Astrocyte of the spinal cord (primary cell): ENCODE data around the gene RPL37A.

ENCODE experiments used
- DNase-seq: peaks from one replicate; pipeline ENCODE4 v3.0.0; 2011; ENCODE audit warnings: low read depth, low spot score
- H3K4me3 ChIP-seq: 2 replicates; pipeline ENCODE4 v1.5.1; 2011; ENCODE audit warnings: low read depth, mild to moderate bottlenecking, low read length, moderate library complexity
- in situ Hi-C: cut with HindIII; loops from 2 replicates; pipeline ENCODE4 v1.10.0; 2017; ENCODE audit warnings: low sequenced_read_pairs
- TF ChIP-seq, protein P1 (sequence below): IDR thresholded peaks from 2 replicates; pipeline ENCODE4 v1.5.1; 2012; ENCODE audit warnings: low read depth, mild to moderate bottlenecking, low read length, inconsistent platforms

The RPL37A gene

DNA sequence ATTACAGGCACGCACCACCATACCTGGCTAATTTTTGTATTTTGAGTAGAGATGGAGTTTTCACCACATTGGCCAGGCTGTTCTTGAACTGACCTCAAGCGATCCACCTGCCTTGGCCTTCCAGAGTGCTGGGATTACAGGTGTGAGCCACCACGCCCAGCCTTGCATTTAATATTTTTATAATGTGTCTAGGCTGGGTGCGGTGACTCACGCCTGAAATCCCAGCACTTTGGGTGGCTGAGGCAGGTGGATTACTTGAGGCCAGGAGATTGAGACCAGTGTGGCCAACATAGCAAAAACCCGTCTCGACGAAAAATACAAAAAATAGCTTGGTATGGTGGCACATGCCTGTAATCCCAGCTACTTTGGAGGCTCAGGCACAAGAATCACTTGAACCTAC lies 3.2 kb downstream of the RPL37A start:
- DNase-seq: no peak
- in situ Hi-C loops: no loop called here
- TF ChIP-seq, protein P1, sequence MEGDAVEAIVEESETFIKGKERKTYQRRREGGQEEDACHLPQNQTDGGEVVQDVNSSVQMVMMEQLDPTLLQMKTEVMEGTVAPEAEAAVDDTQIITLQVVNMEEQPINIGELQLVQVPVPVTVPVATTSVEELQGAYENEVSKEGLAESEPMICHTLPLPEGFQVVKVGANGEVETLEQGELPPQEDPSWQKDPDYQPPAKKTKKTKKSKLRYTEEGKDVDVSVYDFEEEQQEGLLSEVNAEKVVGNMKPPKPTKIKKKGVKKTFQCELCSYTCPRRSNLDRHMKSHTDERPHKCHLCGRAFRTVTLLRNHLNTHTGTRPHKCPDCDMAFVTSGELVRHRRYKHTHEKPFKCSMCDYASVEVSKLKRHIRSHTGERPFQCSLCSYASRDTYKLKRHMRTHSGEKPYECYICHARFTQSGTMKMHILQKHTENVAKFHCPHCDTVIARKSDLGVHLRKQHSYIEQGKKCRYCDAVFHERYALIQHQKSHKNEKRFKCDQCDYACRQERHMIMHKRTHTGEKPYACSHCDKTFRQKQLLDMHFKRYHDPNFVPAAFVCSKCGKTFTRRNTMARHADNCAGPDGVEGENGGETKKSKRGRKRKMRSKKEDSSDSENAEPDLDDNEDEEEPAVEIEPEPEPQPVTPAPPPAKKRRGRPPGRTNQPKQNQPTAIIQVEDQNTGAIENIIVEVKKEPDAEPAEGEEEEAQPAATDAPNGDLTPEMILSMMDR: no peak
- H3K4me3 ChIP-seq: no peak overlapping the region

DNA sequence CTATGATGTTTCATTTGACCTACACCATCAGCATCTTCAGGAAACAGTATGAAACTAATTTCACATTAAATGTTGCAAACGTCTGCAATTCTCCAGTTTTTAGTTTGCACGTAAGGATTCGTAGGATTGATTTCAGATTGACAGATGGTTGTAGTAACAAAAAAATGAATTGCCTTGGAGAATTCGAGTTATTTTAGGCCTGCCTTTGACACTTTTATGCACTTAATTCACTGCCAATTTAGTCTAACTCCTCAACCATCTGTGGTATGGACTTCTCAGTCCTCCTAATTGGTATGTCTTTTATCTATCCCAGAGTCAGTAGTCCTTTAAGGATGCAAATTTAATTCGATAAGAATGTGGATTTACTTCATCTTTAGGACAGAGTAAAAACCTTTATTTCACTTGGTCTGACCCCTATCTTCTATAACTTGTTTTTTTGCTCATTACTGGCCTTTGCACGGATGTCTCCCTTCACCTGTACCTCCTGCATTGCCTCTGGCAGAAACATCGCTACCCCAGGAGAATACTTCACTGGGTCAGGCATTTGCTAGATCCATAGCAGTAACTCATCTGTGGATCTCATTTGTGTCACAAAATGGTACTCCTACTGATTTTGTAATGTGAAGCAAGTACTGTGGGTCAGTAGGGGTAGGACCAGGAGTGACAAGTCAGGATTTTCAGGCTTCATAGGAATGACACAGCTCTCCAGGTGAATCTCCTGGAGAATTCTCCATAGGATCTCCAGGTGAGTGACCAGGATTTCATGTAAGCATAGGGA lies 3.9 kb downstream of the RPL37A start:
- H3K4me3 ChIP-seq: no peak overlapping the region
- TF ChIP-seq, protein P1: no peak
- DNase-seq: no peak
- in situ Hi-C loops: no loop called here

DNA sequence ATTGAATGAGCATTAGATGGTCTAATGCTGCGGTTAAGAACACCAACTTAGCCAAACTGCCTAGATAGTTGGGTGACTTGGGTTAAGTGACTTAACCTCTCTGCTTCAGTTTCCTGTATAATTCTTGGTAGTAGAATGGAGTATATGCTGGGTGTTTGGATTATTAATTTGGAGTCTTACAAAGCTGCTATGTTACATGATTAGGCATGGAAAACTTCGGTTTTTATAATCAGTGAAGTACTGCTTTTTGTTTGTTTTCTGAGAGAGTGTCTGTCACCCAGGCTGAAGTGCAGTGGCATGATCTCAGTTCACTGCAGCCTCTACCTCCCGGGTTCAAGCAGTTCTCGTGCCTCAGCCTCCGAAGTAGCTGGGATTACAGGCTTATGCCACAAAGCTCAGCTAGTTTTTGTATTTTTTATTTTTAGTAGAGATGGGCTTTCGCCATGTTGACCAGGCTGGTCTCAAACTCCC lies 4.5 kb downstream of the RPL37A start:
- TF ChIP-seq, protein P1: no peak
- in situ Hi-C loops: no loop called here
- H3K4me3 ChIP-seq: no peak overlapping the region
- DNase-seq: no peak

DNA sequence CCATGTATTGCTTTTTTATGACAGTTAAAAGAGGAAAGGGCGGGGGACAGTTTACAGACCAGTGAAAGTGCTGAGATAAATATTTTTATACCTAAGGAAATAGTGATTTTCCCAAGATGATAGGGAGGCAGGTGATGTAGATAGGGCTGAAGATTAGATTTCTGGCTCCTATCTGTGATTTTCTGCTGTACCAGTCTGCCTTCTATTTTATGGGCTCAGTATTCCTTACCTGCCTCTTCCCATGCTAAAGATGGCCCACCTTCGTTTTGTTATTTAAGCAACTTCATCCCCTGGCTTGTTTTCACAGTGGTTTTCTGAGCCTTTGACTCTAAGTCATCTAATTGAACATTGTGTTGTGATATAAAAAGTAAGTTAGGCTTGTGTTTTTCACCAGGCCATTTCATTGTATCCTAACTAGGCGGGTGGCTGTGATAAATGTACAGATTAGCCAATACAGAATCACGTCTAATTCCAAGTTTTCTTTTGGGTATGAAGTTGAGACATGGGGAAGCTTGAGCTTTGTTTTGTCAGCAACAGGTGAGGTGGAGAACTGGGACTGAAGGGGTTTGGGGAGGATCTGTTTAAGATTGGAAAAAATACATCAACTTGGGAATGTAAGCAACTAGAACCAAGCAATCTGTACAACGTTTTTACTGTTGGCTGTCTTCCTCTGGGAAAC lies 5.2 kb downstream of the RPL37A start:
- H3K4me3 ChIP-seq: no peak overlapping the region
- in situ Hi-C loops: no loop called here
- TF ChIP-seq, protein P1: no peak
- no peak for DNase-seq

DNA sequence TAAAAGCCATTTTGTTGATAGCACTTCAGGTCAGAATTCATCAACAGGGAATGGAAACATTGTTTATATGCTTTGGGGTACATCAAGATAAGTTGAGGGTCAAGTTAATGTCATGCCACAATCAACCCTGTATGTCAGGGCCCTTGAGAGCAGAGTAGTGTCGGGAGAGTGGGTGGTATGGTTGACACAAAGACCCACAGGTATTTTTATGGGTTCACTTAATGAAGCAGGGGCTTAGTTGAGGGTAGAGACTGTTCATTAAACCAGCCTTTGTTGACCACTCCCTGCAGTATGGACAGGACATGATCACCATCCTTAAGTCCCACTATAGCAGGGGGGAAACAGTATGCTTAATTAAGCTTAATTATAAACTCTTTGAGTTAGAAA lies 5.7 kb downstream of the RPL37A start:
- TF ChIP-seq, protein P1: no peak
- H3K4me3 ChIP-seq: no peak overlapping the region
- DNase-seq: no peak
- in situ Hi-C loops: no loop called here

DNA sequence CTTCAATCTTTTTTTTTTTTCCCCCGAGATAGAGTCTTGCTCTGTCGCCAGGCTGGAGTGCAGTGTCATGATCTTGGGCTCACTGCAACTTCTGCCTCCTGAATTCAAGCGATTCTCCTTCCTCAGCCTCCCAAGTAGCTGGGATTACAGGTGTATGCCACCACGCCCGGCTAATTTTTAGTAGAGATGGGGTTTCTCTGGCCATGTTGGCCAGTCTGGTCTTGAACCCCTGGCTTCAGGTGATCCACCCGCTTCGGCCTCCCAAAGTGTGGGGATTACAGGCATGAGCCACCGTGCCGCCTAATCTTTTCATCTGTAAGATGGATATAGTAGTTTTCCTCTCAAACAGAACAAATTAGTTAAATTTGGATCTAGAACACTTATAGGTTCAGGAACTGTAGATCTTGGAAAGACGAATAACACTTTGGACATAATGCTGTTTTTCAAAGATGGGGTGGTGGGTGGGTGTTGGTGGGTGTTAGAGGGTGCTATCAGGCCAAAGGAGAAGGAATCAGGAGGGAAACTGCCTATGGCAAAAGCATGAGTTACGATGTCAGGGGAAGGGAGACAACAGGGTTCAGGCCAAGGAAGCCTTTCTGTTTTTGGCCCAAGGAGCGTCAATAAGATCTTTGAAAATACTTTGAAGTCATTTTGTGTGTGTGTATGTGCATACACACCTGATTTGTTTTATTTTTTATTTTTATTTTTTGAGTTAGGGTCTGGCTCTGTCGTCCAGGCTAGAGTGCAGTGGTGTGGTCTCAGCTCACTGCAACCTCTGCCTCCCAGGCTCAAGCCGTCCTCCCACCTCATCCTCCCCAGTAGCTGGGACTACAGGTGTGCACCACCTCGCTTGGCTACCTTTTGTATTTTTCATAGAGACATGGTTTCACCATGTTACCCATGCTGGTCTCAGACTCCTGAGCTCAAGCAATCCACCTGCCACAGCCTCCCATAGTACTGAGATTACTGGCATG lies 6.8 kb downstream of the RPL37A start:
- TF ChIP-seq, protein P1: no peak
- in situ Hi-C loops: no loop called here
- no peak for DNase-seq
- H3K4me3 ChIP-seq: no peak overlapping the region
